Measurements from ENCODE around the gene BOD1L2. TPM values are rescaled to one million over a fixed set of nuclear protein-coding genes. Genes with fewer than 3 reads are reported as not detected.

BOD1L2 gene
- total and polyA plus RNA-seq, 2 donors (not counting 3 experiments of a cell fraction or from before 2014, with no cell fraction given), result not detected

DNA sequence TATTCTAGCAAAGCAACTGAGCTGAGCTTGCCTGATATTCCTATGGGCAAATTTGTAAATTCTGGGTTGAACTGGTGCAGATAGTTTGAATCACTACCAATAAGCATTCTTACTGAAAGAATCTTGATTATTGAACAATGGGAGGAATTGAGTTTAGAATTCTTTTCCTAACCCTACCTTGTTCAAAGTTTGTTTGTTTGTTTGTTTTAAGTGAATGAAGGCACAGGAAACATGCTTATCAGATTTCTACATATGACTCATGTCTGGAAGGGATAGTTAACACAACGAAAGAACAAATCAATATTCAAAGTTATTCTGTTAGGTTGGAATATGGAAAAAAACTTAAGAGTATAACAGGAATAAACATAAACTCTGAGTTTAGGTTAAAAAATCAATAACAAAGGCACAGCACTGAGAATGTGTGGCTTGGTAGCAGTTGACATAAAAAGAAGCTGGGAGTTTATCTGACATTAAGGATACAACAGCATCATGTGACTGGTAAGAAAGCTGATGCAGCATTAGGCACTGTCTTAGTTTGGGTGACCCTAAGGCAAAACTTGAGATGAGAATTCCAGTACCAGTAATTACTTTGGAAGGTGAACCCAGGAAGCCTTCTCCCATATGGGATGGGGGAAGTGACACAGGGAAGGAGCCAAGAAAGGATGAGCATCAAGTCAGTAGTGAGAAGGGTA, 20.9 kb downstream of the BOD1L2 start:
- no TSS peak for BruUV-seq (replicated peaks)
- no peaks in the 10 kb centered on the region for H3K27me3 ChIP-seq (ENCODE audit: control insufficient read depth in 2 of 2, insufficient read depth in 2 of 2, low read length in 2 of 2)
- no peak overlapping the region for H3K27ac ChIP-seq (ENCODE audit: insufficient read depth, low read depth, low read length)
- H2AFZ ChIP-seq (ENCODE audit: low read depth, low read length), result no peak overlapping the region
- no peak overlapping the region for H3K9ac ChIP-seq (replicated peaks; ENCODE audit: extremely low read depth, insufficient read depth, low read length)
- dilution Hi-C loops (cut with MboI; ENCODE audit: extremely low pct_ligation_motif_present, low sequenced_read_pairs), result no loop called here
- H4K20me1 ChIP-seq (replicated peaks; ENCODE audit: control insufficient read depth, extremely low read depth, insufficient read depth, low read length), result no peaks in the 10 kb centered on the region
- CTCF ChIA-PET, result no interaction called here
- TF ChIP-seq POLR2A (IDR thresholded peaks at IDR 0.05; ENCODE audit: low read depth, low read length) (no peak), POLR2AphosphoS5 (IDR thresholded peaks at IDR 0.05; ENCODE audit: insufficient read depth, low read depth, low read length) (no peak)
- DNase-seq (ENCODE audit: low read depth, low spot score), result no peak
- H3K79me2 ChIP-seq (ENCODE audit: control insufficient read depth, insufficient read depth, low read length), result no peaks in the 10 kb centered on the region
- no peak overlapping the region for H3K4me2 ChIP-seq (ENCODE audit: insufficient read depth, low read length)
- H3K4me3 ChIP-seq (replicated peaks in 1 of 3; ENCODE audit: insufficient read depth in 1 of 3, low read depth in 1 of 3, low read length in 3 of 3), result no peak overlapping the region
- POLR2A ChIA-PET, result no interaction called here
- no peaks in the 10 kb centered on the region for H3K9me1 ChIP-seq (replicated peaks; ENCODE audit: control insufficient read depth, extremely low read depth, insufficient read depth, low read length)
- no peaks in the 10 kb centered on the region for H3K9me3 ChIP-seq (replicated peaks; ENCODE audit: control insufficient read depth, insufficient read depth, low read length)
- no peaks in the 10 kb centered on the region for H3K4me1 ChIP-seq (ENCODE audit: control insufficient read depth, extremely low read depth, insufficient read depth, low read length)
- H3K36me3 ChIP-seq (ENCODE audit: control insufficient read depth in 2 of 2, extremely low read depth in 1 of 2, insufficient read depth in 2 of 2, low read length in 2 of 2), result no peaks in the 10 kb centered on the region
- FAIRE-seq, result no peak
- intact Hi-C loops (cut with micrococcal nuclease), result no loop called here

DNA sequence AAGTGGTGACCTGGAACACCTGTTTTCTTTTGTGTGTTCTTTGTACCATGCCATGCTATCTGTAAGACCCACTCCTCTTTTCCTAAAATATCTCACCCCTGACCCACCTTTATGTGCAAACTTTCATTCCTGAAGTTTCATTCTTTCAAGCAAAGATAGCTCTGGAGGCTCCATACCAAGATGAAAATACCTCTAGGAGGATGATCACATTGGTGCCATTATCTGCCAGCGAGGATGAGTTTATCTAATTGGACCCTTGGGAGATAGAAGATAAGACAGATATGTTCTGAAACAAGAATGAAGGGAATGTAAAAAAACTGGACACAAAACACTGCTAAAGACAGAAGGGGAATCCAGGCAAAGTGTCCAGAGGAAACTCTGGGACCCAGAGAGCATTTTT, 24.1 kb downstream of the BOD1L2 start:
- no peak for FAIRE-seq
- intact Hi-C loops (cut with micrococcal nuclease), result no loop called here
- dilution Hi-C loops (cut with MboI; ENCODE audit: extremely low pct_ligation_motif_present, low sequenced_read_pairs), result no loop called here
- Histone ChIP-seq H3K4me2 (ENCODE audit: insufficient read depth, low read length) (no peak overlapping the region), H2AFZ (ENCODE audit: low read depth, low read length) (no peak overlapping the region), H3K4me1 (ENCODE audit: control insufficient read depth, extremely low read depth, insufficient read depth, low read length) (no peaks in the 10 kb centered on the region), H3K9me1 (replicated peaks; ENCODE audit: control insufficient read depth, extremely low read depth, insufficient read depth, low read length) (no peaks in the 10 kb centered on the region), H4K20me1 (replicated peaks; ENCODE audit: control insufficient read depth, extremely low read depth, insufficient read depth, low read length) (no peaks in the 10 kb centered on the region), H3K27ac (ENCODE audit: insufficient read depth, low read depth, low read length) (no peak overlapping the region), H3K9me3 (replicated peaks; ENCODE audit: control insufficient read depth, insufficient read depth, low read length) (no peaks in the 10 kb centered on the region), H3K36me3 (ENCODE audit: control insufficient read depth in 2 of 2, extremely low read depth in 1 of 2, insufficient read depth in 2 of 2, low read length in 2 of 2) (no peaks in the 10 kb centered on the region), H3K79me2 (ENCODE audit: control insufficient read depth, insufficient read depth, low read length) (no peaks in the 10 kb centered on the region), H3K9ac (replicated peaks; ENCODE audit: extremely low read depth, insufficient read depth, low read length) (no peak overlapping the region), H3K4me3 (replicated peaks in 1 of 3; ENCODE audit: insufficient read depth in 1 of 3, low read depth in 1 of 3, low read length in 3 of 3) (no peak overlapping the region), H3K27me3 (ENCODE audit: control insufficient read depth in 2 of 2, insufficient read depth in 2 of 2, low read length in 2 of 2) (no peaks in the 10 kb centered on the region)
- ChIA-PET CTCF (no interaction called here), POLR2A (no interaction called here)
- TF ChIP-seq, protein P1, sequence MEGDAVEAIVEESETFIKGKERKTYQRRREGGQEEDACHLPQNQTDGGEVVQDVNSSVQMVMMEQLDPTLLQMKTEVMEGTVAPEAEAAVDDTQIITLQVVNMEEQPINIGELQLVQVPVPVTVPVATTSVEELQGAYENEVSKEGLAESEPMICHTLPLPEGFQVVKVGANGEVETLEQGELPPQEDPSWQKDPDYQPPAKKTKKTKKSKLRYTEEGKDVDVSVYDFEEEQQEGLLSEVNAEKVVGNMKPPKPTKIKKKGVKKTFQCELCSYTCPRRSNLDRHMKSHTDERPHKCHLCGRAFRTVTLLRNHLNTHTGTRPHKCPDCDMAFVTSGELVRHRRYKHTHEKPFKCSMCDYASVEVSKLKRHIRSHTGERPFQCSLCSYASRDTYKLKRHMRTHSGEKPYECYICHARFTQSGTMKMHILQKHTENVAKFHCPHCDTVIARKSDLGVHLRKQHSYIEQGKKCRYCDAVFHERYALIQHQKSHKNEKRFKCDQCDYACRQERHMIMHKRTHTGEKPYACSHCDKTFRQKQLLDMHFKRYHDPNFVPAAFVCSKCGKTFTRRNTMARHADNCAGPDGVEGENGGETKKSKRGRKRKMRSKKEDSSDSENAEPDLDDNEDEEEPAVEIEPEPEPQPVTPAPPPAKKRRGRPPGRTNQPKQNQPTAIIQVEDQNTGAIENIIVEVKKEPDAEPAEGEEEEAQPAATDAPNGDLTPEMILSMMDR (IDR thresholded peaks at IDR 0.05; ENCODE audit: extremely low read depth in 1 of 2, insufficient read depth in 1 of 2, low read depth in 1 of 2, low read length in 2 of 2), result no peak
- TF ChIP-seq EZH2 (IDR thresholded peaks at IDR 0.05; ENCODE audit: borderline replicate concordance, low read depth, low read length, severe bottlenecking) (no peak), POLR2AphosphoS5 (IDR thresholded peaks at IDR 0.05; ENCODE audit: insufficient read depth, low read depth, low read length) (no peak), FOS (IDR thresholded peaks at IDR 0.05; ENCODE audit: borderline replicate concordance, insufficient read depth, low read length) (no peak), POLR2A (IDR thresholded peaks at IDR 0.05; ENCODE audit: low read depth, low read length) (no peak), JUN (IDR thresholded peaks at IDR 0.05; ENCODE audit: borderline replicate concordance, insufficient read depth, insufficient read length, low read depth) (no peak), GATA2 (IDR thresholded peaks at IDR 0.05; ENCODE audit: insufficient read depth, insufficient read length, low read depth, low read length) (no peak), MYC (IDR thresholded peaks at IDR 0.05; ENCODE audit: low read depth, low read length) (no peak)
- TF ChIP-seq, protein P2, sequence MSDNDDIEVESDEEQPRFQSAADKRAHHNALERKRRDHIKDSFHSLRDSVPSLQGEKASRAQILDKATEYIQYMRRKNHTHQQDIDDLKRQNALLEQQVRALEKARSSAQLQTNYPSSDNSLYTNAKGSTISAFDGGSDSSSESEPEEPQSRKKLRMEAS (IDR thresholded peaks at IDR 0.05; ENCODE audit: insufficient read depth, insufficient read length), result no peak
- BruUV-seq (replicated peaks), result no TSS peak
- DNase-seq (ENCODE audit: low read depth, low spot score), result no peak
